NCI-H1092 treated with DMSO at 0.1 percent for 48 hours (cell line): ENCODE measurements around the gene SPAG17.
A peak's percentile ranks its signal among the peaks of the same experiment; 100 is the strongest.

Experiments
- DNase-seq: peaks from one replicate; lab custom pipeline; 2025; lab: John Stamatoyannopoulos, UW

Gene SPAG17

DNA sequence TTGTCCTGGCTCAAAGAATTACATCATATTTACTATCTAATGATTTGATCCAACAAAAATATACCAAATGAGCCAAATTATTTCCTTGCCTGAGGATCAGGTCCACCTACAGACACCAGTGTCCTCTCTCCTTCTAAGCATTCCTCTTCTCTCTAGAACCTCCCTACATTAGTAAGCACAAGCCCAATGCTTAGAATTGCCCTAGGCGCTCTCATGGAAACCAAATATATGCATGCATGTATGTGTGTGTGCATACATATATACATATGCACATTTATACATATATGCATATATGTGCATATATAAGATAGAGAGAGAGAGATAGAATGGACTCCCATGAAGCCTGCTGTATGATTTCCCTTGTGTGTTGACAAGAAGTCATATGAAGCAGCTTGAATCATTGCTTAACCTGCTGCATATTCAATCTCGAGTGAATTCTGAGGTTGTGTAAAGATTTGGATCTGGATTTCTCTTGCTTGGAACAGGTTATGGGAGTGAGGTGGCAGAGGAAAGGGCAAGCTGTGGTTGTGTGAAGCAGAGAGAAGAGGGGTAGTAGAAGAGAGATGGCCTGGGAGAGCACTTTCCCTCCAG is 66.1 kb downstream of the SPAG17 start:
- no peak for DNase-seq

DNA sequence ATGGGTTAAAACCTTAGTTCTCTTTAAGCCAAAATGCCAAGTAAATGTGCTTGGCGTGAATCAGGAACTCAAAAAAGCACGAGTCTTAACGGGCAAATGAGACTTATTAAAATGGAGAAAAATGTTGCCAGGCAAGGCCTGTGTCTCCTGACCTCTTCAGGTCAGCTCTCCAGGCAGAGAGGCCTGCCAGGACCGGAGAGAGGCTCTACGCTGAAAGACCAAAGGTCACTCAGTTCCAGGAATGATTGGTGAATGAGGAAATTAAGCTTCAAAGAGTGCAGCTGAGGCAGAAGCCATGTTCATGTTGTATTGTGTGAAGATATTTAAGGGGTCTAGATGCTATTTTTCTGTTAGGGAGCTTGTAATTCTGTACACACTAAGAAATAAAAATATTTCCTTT is 66.6 kb downstream of the SPAG17 start:
- no peak for DNase-seq

GRCh38 chr1:118117521-118117920 is 67.5 kb downstream of the SPAG17 start:
- no peak for DNase-seq

- peak; percentile 64 for DNase-seq
Observed at GRCh38 chr1:118116909-118117308, 68.1 kb downstream of the SPAG17 start.

DNA sequence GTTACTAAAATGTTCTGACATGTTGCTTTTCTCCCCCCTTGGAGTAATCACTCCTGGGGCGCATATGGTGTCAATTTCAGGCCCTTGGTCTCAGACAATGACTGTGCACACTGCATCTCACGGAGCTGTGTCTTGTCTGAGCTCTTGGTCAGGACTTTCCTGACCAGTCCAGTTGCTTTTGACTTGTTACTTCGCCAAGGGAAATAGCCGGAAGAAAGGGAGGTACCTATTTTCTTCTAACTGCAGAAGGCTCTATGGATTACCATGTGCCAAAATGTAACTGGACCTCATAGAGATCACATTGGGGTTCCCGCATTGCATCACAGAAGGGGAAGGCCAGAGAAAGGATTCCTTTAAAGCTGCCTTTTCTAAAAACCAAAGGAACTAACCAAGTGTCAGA is 68.6 kb downstream of the SPAG17 start:
- no peak for DNase-seq

- no peak for DNase-seq
Observed at GRCh38 chr1:118115567-118116295, 69.3 kb downstream of the SPAG17 start.

DNA sequence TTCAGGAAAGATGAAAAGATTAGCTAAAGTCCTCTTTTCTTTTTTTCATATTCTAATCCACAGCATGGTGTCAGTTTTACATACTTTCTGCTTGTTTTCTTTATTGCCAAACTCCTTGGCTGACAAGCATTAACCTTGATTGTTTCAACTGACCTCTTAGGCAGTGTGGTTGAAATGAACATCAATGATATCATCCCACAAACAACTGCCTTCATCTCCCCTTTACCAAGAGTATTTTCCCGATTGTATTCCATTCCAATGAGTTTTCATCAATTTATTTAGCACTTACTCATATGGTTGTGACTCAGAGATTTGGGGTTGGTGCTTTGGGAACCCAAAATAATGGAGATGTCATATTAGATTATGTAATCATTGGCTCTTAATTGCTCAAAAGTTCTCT is 71.8 kb downstream of the SPAG17 start:
- DNase-seq = no peak

- no peak for DNase-seq
Observed at GRCh38 chr1:118110580-118110979, 74.4 kb downstream of the SPAG17 start.

DNA sequence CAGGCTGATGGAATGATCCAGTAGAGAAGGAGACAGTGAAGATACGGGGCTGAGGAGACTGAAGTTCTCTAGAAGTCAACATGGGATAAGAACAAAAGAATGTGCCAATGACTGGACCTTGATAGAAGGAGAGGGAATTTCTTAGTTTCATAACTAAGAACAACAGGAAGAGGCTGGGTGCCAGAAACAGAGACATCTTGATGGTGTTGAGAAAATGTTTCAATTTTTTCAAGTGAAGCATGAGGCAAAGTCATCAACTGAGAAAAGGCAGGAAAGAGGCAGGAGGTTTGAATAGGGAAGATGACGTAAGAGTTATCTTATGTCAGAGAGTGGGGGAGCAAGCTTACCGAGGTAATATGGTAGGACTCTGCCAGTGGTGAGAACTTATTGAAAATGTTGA is 80.1 kb downstream of the SPAG17 start:
- DNase-seq = no peak

DNA sequence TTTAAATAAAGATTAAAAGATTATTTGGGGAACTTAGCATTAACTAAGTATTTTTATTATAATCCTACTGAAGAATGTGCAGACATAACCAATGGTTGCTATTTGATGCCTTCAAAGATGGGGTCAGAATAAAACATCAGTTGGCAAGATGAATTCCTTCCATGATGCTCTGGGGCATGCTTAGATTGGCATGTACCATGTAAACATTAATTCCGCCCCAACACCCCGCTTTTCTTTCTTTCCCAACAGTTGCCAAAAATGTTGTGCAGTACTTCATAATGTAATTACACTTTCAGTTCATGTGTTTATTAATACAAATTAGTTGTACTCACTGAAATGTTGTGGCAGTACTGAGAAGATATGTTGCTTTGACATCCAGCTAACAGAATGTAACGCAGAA is 82.6 kb downstream of the SPAG17 start:
- DNase-seq = no peak

- DNase-seq = no peak
Observed at GRCh38 chr1:118101999-118102398, 83.0 kb downstream of the SPAG17 start.

GRCh38 chr1:118101515-118101844 is 83.5 kb downstream of the SPAG17 start:
- no peak for DNase-seq

GRCh38 chr1:118100686-118101514 is 84.1 kb downstream of the SPAG17 start:
- DNase-seq = peak; percentile 86

DNA sequence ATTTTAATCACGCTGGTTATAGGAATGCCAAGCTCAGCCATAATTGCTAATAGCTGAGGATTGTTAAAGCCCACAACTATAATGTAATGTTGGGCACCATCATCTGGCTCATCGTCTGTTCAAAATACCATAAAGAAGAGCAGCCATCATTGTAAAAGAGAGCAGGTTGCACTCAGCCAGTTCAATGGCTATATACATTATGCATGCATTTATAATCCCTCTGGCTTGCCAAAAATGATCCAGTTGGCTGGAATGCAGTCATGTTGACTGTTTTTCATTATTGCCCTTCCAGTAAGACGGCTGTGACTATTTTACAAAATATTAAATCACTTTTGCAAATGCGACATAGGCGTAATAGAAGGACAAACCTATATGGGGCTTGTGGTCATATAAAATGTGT is 85.3 kb downstream of the SPAG17 start:
- DNase-seq = no peak

- DNase-seq = no peak
Observed at GRCh38 chr1:118097622-118098348, 87.2 kb downstream of the SPAG17 start.

DNA sequence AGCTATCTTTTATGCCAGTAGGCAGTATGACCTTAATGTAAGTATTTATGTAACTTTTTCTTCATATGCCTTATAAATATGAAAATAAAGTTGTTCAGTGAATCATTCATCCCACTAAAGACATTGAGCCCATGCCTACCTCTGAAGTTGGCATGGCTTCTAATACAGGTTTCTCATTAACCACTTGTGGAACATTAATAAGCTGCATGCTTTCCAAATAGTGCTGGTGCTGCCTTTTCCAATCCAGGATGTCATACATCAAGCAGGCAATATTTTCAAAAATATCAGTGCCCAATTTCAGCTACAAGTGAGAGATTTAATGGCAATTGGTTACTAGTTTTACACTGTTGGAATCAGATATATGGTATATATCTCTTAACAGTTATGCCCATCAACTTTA is 92.0 kb downstream of the SPAG17 start:
- DNase-seq = no peak

GRCh38 chr1:118090130-118090529 is 94.9 kb downstream of the SPAG17 start:
- no peak for DNase-seq

DNA sequence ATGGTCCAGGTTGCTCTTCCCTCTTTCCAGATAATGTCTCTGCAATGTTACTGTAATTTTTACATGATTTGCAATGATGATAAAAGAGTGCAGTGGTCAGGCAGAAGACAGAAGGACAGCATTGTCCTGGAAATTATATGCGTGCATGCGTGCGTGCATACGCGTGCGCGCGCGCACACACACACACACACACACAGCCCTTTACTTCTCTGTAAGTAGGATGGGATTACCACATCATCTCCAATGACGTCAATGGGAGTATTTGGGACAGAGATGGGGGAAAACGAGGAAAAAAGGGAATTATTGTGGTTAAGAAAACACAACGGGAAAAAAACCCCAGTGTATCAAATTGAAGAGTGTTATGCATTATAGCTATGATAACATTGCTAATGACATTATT is 99.7 kb downstream of the SPAG17 start:
- no peak for DNase-seq

DNA sequence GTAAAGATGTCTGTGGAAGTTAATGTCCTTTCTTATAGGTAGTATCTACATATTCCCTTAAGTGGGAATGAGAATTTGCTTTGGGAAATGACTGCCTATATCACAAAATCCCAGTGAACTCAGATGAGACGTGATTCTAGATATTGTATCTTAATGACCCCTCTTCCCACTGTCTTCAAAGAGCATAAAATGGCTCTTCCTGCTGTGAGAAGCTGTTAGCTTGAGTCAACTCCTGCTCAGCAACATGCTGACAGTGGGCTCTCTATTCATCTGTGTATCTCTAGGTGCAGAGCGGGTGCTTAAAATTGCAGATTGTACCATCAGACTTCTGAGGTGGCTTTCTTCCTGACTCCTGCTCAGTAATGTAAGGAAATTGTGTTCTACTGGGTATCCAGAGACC is 100.6 kb downstream of the SPAG17 start:
- peak; percentile 15 for DNase-seq

DNA sequence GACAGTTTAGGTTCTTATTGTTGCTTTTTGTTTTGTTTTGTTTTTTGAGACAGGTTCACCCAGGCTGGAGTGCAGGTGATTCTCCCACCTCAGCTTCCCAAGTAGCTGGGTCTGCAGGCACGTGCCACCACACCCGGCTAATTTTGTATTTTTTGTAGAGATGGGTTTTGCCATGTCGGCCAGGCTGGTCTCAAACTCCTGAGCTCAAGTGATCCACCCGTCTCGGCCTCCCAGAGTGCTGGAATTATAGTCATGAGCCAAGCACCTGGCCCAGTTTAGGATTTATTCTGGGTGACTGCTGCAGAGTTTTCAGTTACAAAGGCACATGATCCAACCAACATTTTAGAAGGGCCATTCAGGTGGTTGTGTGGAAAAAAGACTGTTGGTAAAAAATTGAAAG is 102.0 kb downstream of the SPAG17 start:
- DNase-seq = no peak

- no peak for DNase-seq
Observed at GRCh38 chr1:118081387-118081786, 103.6 kb downstream of the SPAG17 start.

DNA sequence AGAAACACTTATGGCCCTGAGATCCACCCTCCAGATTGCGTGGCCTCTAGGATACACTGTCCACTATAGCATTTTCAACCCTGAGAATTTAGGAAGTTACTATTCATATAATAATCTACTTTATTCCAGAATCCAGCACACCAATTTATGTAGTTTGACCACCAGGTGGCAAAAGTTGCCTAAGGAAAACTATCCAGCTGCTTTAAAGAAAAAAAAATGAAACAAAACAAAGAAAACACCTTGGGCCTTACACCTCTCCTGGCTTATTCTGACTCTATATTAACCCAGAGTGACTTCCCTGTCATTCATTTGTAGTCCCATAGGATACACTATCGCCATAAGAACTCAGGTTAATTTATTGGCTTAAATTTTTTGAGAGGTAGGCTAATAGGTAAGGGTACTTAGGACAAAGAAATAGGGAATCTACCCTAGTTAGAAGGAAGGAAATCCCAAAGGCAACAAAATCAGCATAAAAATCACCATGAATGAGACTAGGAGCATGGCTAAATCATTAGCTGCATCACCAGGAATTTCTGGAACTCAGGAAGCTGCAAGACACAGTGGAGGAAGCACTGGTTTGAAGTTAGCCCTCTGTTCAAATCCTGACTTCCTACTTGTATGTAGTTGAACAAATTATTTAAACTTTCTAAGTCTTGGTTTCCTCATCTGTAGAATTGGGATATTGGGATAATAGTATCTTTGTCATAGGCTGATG is 107.5 kb downstream of the SPAG17 start:
- peak; percentile 64 for DNase-seq
